Lung (tissue), 12 donors: ENCODE data around the gene NTN5. TPM values are rescaled to one million over a fixed set of nuclear protein-coding genes. Genes with fewer than 3 reads are reported as not detected.

ENCODE experiments used
- ATAC-seq: fragments of 200-7000 bp; cut with Tn5 transposase; one replicate; pipeline ENCODE4 v1.9.1; 2020; ENCODE audit warnings: moderate number of reproducible peaks; ENCODE audit not compliant: insufficient read depth, low FRiP score
- DNase-seq, 3 donors: peaks; one replicate each; pipeline ENCODE4 v3.0.0-alpha.2; 2013 to 2017
- H3K27ac ChIP-seq, 2 donors: one replicate each; pipeline ENCODE4 v1.5.1; 2013; ENCODE audit warnings: mild to moderate bottlenecking in 2 of 2, moderate library complexity in 2 of 2, control low read depth in 1 of 2, inconsistent platforms in 1 of 2, low read depth in 1 of 2, low read length in 1 of 2
- H3K27me3 ChIP-seq, 3 donors: one replicate each; pipeline ENCODE4 v1.5.1; 2013; ENCODE audit warnings: low read length in 2 of 3; ENCODE audit not compliant: control insufficient read depth in 3 of 3, insufficient read depth in 3 of 3
- H3K36me3 ChIP-seq, 4 donors: one replicate each; pipeline ENCODE4 v1.5.1; 2013; ENCODE audit warnings: low read length in 4 of 4, mild to moderate bottlenecking in 1 of 4, moderate library complexity in 1 of 4; ENCODE audit not compliant: control insufficient read depth in 4 of 4, insufficient read depth in 4 of 4
- H3K4me1 ChIP-seq, 5 donors: one replicate each; pipeline ENCODE4 v1.5.1; 2013; ENCODE audit warnings: low read length in 5 of 5, mild to moderate bottlenecking in 2 of 5, moderate library complexity in 1 of 5; ENCODE audit not compliant: control insufficient read depth in 5 of 5, insufficient read depth in 5 of 5
- H3K4me3 ChIP-seq: one replicate; pipeline ENCODE4 v1.5.1; 2013; ENCODE audit warnings: mild to moderate bottlenecking, control low read depth, moderate library complexity
- H3K9ac ChIP-seq, 2 donors: one replicate each; pipeline ENCODE4 v1.5.1; 2013; ENCODE audit warnings: low read length in 2 of 2, control low read depth in 1 of 2; ENCODE audit not compliant: insufficient read depth in 1 of 2
- H3K9me3 ChIP-seq, 4 donors: one replicate each; pipeline ENCODE4 v1.5.1; 2013; ENCODE audit warnings: low read length in 3 of 4, mild to moderate bottlenecking in 1 of 4, moderate library complexity in 1 of 4; ENCODE audit not compliant: control insufficient read depth in 4 of 4, insufficient read depth in 3 of 4
- CTCF ChIP-seq: IDR thresholded peaks from 2 replicates; pipeline ENCODE4 v1.5.1; 2012; ENCODE audit warnings: mild to moderate bottlenecking; ENCODE audit errors: control extremely low read depth, extremely low read depth
- WGBS, 2 donors: extraction: QIAGEN DNeasy Blood & Tissue Kit; methylation state at CpG; one replicate each; pipeline ENCODE4 v1.1.7; 2013; 5-methylcytosine and 5-hydroxymethylcytosine counted together
- polyA plus RNA-seq, 2 donors: library from polyadenylated mRNA; stranded (reverse); fragments of 200-250 nt; gene quantifications; one replicate each; pipeline ENCODE4 v1.2.1, GENCODE V29; 2013
- total RNA-seq, 2 donors: library from RNA; depleted of rRNA in 1 of 2; stranded (reverse); fragments of >200 nt in 1 of 2; gene quantifications; one replicate each; pipeline ENCODE4 v1.2.1, GENCODE V29; 2014 to 2021
- donor health status: control.
- donor health status: control.
- donor health status: Bipolar disorder and iron deficiency.
- donor health status: healthy.
- donor health status: DM: yes; HTN: yes; CAD: no.

NTN5 gene
- total and polyA plus RNA-seq, 4 donors = 0.11 to 0.28 (median 0.27) TPM

- 68 to 72% methylated on average over 44 to 48 of the region's 48 CpGs for WGBS, 2 donors
- ATAC-seq (no peak), DNase-seq (peak in 2 of 3 donors; percentile 46 to 58)
- Histone ChIP-seq H3K4me1 (peaks cover 3 to 28% (median 12%) of the 10 kb centered on the region in 5 donors), H3K9ac (no peak overlapping the region), H3K9me3 (no peaks in the 10 kb centered on the region), H3K36me3 (peaks cover 0 to 15% (median 3%) of the 10 kb centered on the region in 4 donors), H3K4me3 (no peak overlapping the region), H3K27me3 (no peaks in the 10 kb centered on the region), H3K27ac (peak overlapping the region in 1 of 2 donors; percentile 79)
- TF ChIP-seq CTCF = no peak
Observed at GRCh38 chr19:48629599-48630295, 43.1 kb downstream of the NTN5 start.

- TF ChIP-seq CTCF = no peak
- no peaks in the 10 kb centered on the region for H3K9me3 ChIP-seq
- DNase-seq = no peak
- WGBS, 2 donors = 95% methylated on average over 22 of the region's 22 CpGs
- no peaks in the 10 kb centered on the region for H3K27me3 ChIP-seq
- peaks cover 0 to 15% (median 3%) of the 10 kb centered on the region in 4 donors for H3K36me3 ChIP-seq
- H3K4me3 ChIP-seq = no peak overlapping the region
- H3K9ac ChIP-seq = no peak overlapping the region
- H3K4me1 ChIP-seq = peaks cover 3 to 28% (median 14%) of the 10 kb centered on the region in 5 donors
- ATAC-seq = no peak
- peak overlapping the region in 1 of 2 donors; percentile 79 for H3K27ac ChIP-seq
Observed at GRCh38 chr19:48629297-48629598, 43.6 kb downstream of the NTN5 start.

GRCh38 chr19:48628486-48629296, 44.1 kb downstream of the NTN5 start:
- no peak overlapping the region for H3K4me3 ChIP-seq
- ATAC-seq = no peak
- no peak for DNase-seq
- H3K27me3 ChIP-seq = no peaks in the 10 kb centered on the region
- peak overlapping the region in 1 of 2 donors; percentile 12 for H3K27ac ChIP-seq
- peaks cover 2 to 24% (median 9%) of the 10 kb centered on the region in 5 donors for H3K4me1 ChIP-seq
- H3K36me3 ChIP-seq = peaks cover 0 to 15% (median 3%) of the 10 kb centered on the region in 4 donors
- H3K9ac ChIP-seq = no peak overlapping the region
- no peaks in the 10 kb centered on the region for H3K9me3 ChIP-seq
- no peak for TF ChIP-seq CTCF
- 81 to 83% methylated on average over 34 of the region's 34 CpGs for WGBS, 2 donors
